DMS 273 (cell line): ENCODE data around the gene ANO6.

ENCODE experiments used
- DNase-seq: peaks from one replicate; lab custom pipeline; 2025; ENCODE audit not compliant: unreplicated experiment; lab: John Stamatoyannopoulos, UW

The ANO6 gene

GRCh38 chr12:45342171-45342570 is 126.3 kb downstream of the ANO6 start:
- DNase-seq, result no peak

GRCh38 chr12:45342848-45343247 is 127.0 kb downstream of the ANO6 start:
- DNase-seq, result no peak

- no peak for DNase-seq
Measured at GRCh38 chr12:45343269-45344051, 127.6 kb downstream of the ANO6 start.

- DNase-seq, result no peak
Measured at GRCh38 chr12:45348311-45348710, 132.4 kb downstream of the ANO6 start.

- no peak for DNase-seq
Measured at GRCh38 chr12:45348986-45349385, 133.1 kb downstream of the ANO6 start.

- DNase-seq, result no peak
Measured at GRCh38 chr12:45349916-45350315, 134.0 kb downstream of the ANO6 start.

- no peak for DNase-seq
Measured at GRCh38 chr12:45350861-45351260, 135.0 kb downstream of the ANO6 start.

GRCh38 chr12:45351921-45352670 is 136.2 kb downstream of the ANO6 start:
- DNase-seq, result no peak

GRCh38 chr12:45353944-45354343 is 138.0 kb downstream of the ANO6 start:
- no peak for DNase-seq

GRCh38 chr12:45354399-45354798 is 138.5 kb downstream of the ANO6 start:
- DNase-seq, result no peak

- DNase-seq, result no peak
Measured at GRCh38 chr12:45355730-45356129, 139.8 kb downstream of the ANO6 start.

GRCh38 chr12:45356822-45357538 is 141.1 kb downstream of the ANO6 start:
- no peak for DNase-seq

- DNase-seq, result no peak
Measured at GRCh38 chr12:45357539-45358417, 141.9 kb downstream of the ANO6 start.

- DNase-seq, result no peak
Measured at GRCh38 chr12:45362291-45362690, 146.4 kb downstream of the ANO6 start.

- no peak for DNase-seq
Measured at GRCh38 chr12:45363903-45364302, 148.0 kb downstream of the ANO6 start.

- DNase-seq, result no peak
Measured at GRCh38 chr12:45368841-45369489, 153.1 kb downstream of the ANO6 start.

- DNase-seq, result no peak
Measured at GRCh38 chr12:45377815-45378214, 161.9 kb downstream of the ANO6 start.

- no peak for DNase-seq
Measured at GRCh38 chr12:45379261-45379660, 163.4 kb downstream of the ANO6 start.

GRCh38 chr12:45381351-45381750 is 165.5 kb downstream of the ANO6 start:
- no peak for DNase-seq

- DNase-seq, result peak; percentile 52
Measured at GRCh38 chr12:45388545-45388944, 172.7 kb downstream of the ANO6 start.
